ENCODE data around the gene ZCCHC7.
"Not testable (repeated sequence)": the region's sequence is repeated elsewhere in the genome, so short reads cannot be mapped to it uniquely, and the experiment has no call there.

ZCCHC7 gene

GRCh38 chr9:37287317-37287716, 166.9 kb downstream of the ZCCHC7 start:
- Histone ChIP-seq H3K36me3 (ENCODE audit: insufficient read depth) (no peaks in the 10 kb centered on the region), H4K20me1 (ENCODE audit: insufficient read depth) (no peaks in the 10 kb centered on the region), H2AFZ (ENCODE audit: low read depth) (no peak overlapping the region), H3K27me3 (ENCODE audit: insufficient read depth, low read depth) (no peaks in the 10 kb centered on the region), H3K9ac (no peak overlapping the region), H3K4me3 (IDR thresholded peaks at IDR 0.05; ENCODE audit: insufficient read depth, low read depth, low read length) (no peak overlapping the region), H3K4me2 (no peak overlapping the region), H3K79me2 (ENCODE audit: insufficient read depth, low read depth) (no peaks in the 10 kb centered on the region), H3K27ac (no peak overlapping the region), H3K4me1 (ENCODE audit: low read depth, poor library complexity, severe bottlenecking) (peaks cover 12% of the 10 kb centered on the region)
- TF ChIP-seq CTCF (conservative IDR thresholded peaks at IDR 0.05; ENCODE audit: low read depth, low read length) = no peak

GRCh38 chr9:37289631-37290030, 169.3 kb downstream of the ZCCHC7 start:
- no peak for TF ChIP-seq CTCF (conservative IDR thresholded peaks at IDR 0.05; ENCODE audit: low read depth, low read length)
- peaks cover 29% of the 10 kb centered on the region for H3K4me1 ChIP-seq (ENCODE audit: low read depth, poor library complexity, severe bottlenecking)

GRCh38 chr9:37290366-37290939, 170.1 kb downstream of the ZCCHC7 start:
- no peak overlapping the region for H3K4me3 ChIP-seq (IDR thresholded peaks at IDR 0.05; ENCODE audit: insufficient read depth, low read depth, low read length)
- no peak overlapping the region for H3K27ac ChIP-seq
- H3K4me1 ChIP-seq (ENCODE audit: low read depth, poor library complexity, severe bottlenecking) = peaks cover 36% of the 10 kb centered on the region
- no peak for TF ChIP-seq CTCF (conservative IDR thresholded peaks at IDR 0.05; ENCODE audit: low read depth, low read length)
- H3K27me3 ChIP-seq (ENCODE audit: insufficient read depth, low read depth) = no peaks in the 10 kb centered on the region
- no peaks in the 10 kb centered on the region for H4K20me1 ChIP-seq (ENCODE audit: insufficient read depth)
- no peak overlapping the region for H3K9ac ChIP-seq
- H2AFZ ChIP-seq (ENCODE audit: low read depth) = no peak overlapping the region
- no peaks in the 10 kb centered on the region for H3K79me2 ChIP-seq (ENCODE audit: insufficient read depth, low read depth)
- no peaks in the 10 kb centered on the region for H3K36me3 ChIP-seq (ENCODE audit: insufficient read depth)
- 0 out of 2 replicates have a peak overlapping the region, but pooled peaks have one; percentile 23 for H3K4me2 ChIP-seq

More at GRCh38 chr9:37289631-37290030, 169.3 kb downstream of the ZCCHC7 start:
- no peak overlapping the region for H3K9ac ChIP-seq
- H3K27me3 ChIP-seq (ENCODE audit: insufficient read depth, low read depth) = no peaks in the 10 kb centered on the region
- no peaks in the 10 kb centered on the region for H4K20me1 ChIP-seq (ENCODE audit: insufficient read depth)
- no peaks in the 10 kb centered on the region for H3K36me3 ChIP-seq (ENCODE audit: insufficient read depth)
- no peak overlapping the region for H3K27ac ChIP-seq
- no peak overlapping the region for H2AFZ ChIP-seq (ENCODE audit: low read depth)
- H3K4me3 ChIP-seq (IDR thresholded peaks at IDR 0.05; ENCODE audit: insufficient read depth, low read depth, low read length) = no peak overlapping the region
- no peaks in the 10 kb centered on the region for H3K79me2 ChIP-seq (ENCODE audit: insufficient read depth, low read depth)
- no peak overlapping the region for H3K4me2 ChIP-seq

GRCh38 chr9:37290940-37291485, 170.6 kb downstream of the ZCCHC7 start:
- Histone ChIP-seq H3K79me2 (ENCODE audit: insufficient read depth, low read depth) (no peaks in the 10 kb centered on the region), H3K9ac (no peak overlapping the region)

GRCh38 chr9:37291612-37292238, 171.4 kb downstream of the ZCCHC7 start:
- H3K27ac ChIP-seq; H3K4me2 ChIP-seq; H4K20me1 ChIP-seq (ENCODE audit: insufficient read depth); H3K4me3 ChIP-seq (IDR thresholded peaks at IDR 0.05; ENCODE audit: insufficient read depth, low read depth, low read length); H3K9ac ChIP-seq; H3K36me3 ChIP-seq (ENCODE audit: insufficient read depth); H3K27me3 ChIP-seq (ENCODE audit: insufficient read depth, low read depth); H2AFZ ChIP-seq (ENCODE audit: low read depth); H3K79me2 ChIP-seq (ENCODE audit: insufficient read depth, low read depth): not testable (repeated sequence)
- H3K4me1 ChIP-seq (ENCODE audit: low read depth, poor library complexity, severe bottlenecking) = peaks cover 47% of the 10 kb centered on the region

More at GRCh38 chr9:37290940-37291485, 170.6 kb downstream of the ZCCHC7 start:
- H3K4me1 ChIP-seq (ENCODE audit: low read depth, poor library complexity, severe bottlenecking) = peaks cover 41% of the 10 kb centered on the region
- H4K20me1 ChIP-seq (ENCODE audit: insufficient read depth) = no peaks in the 10 kb centered on the region
- H3K4me3 ChIP-seq (IDR thresholded peaks at IDR 0.05; ENCODE audit: insufficient read depth, low read depth, low read length) = no peak overlapping the region
- no peak overlapping the region for H2AFZ ChIP-seq (ENCODE audit: low read depth)
- H3K27me3 ChIP-seq (ENCODE audit: insufficient read depth, low read depth) = no peaks in the 10 kb centered on the region
- no peak overlapping the region for H3K27ac ChIP-seq
- no peaks in the 10 kb centered on the region for H3K36me3 ChIP-seq (ENCODE audit: insufficient read depth)
- H3K4me2 ChIP-seq = 0 out of 2 replicates have a peak overlapping the region, but pooled peaks have one; percentile 23
- TF ChIP-seq CTCF (conservative IDR thresholded peaks at IDR 0.05; ENCODE audit: low read depth, low read length) = no peak
